Common myeloid progenitor, CD34-positive (primary cell): ENCODE data around the gene EXD1.
"Not testable (repeated sequence)": the region's sequence is repeated elsewhere in the genome, so short reads cannot be mapped to it uniquely, and the experiment has no call there.

ENCODE experiments used
- CTCF ChIA-PET: fragments of 350-600 bp; sonication (Branson Sonifier 250); formaldehyde crosslinking; loops from one replicate; lab custom pipeline; 2021; ENCODE audit warnings: antibody characterized with exemption; lab: Charles Lee
- POLR2A ChIA-PET: fragments of 350-600 bp; sonication (Branson Sonifier 250); formaldehyde crosslinking; loops from one replicate; lab custom pipeline; 2021; ENCODE audit warnings: antibody characterized with exemption; lab: Charles Lee
- DNase-seq, 3 donors: peaks; one replicate each; pipeline versions ENCODE4 v3.0.0 to v3.0.0-alpha.2; 2013
- H3K27ac ChIP-seq, 2 experiments: 1 replicate in 1 of 2; 2 replicates in 1 of 2; pipeline ENCODE4 v1.7.0; 2013; ENCODE audit warnings: inconsistent platforms in 2 of 2, low read length in 2 of 2, mild to moderate bottlenecking in 2 of 2, low read depth in 1 of 2, moderate library complexity in 1 of 2; ENCODE audit not compliant: severe bottlenecking in 2 of 2, insufficient read depth in 1 of 2, poor library complexity in 1 of 2
- H3K27me3 ChIP-seq, 5 experiments: replicated peaks in 2 of 5; 1 replicate in 3 of 5; 2 replicates in 2 of 5; pipeline versions ENCODE4 v1.6.1 to v1.7.0; 2013; ENCODE audit warnings: low read length in 4 of 5, mild to moderate bottlenecking in 2 of 5, moderate library complexity in 2 of 5, inconsistent platforms in 1 of 5; ENCODE audit not compliant: insufficient read depth in 5 of 5, control insufficient read depth in 4 of 5
- H3K36me3 ChIP-seq, 4 experiments: 1 replicate in 2 of 4; 2 replicates in 2 of 4; pipeline versions ENCODE4 v1.6.1 to v1.7.0; 2013; ENCODE audit warnings: low read length in 3 of 4, control low read depth in 1 of 4, mild to moderate bottlenecking in 1 of 4; ENCODE audit not compliant: control insufficient read depth in 4 of 4, insufficient read depth in 4 of 4
- H3K4me1 ChIP-seq, 4 experiments: 1 replicate in 3 of 4; 2 replicates in 1 of 4; pipeline versions ENCODE4 v1.6.1 to v1.7.1; 2013; ENCODE audit warnings: low read length in 3 of 4, mild to moderate bottlenecking in 3 of 4, control low read depth in 1 of 4, inconsistent platforms in 1 of 4, moderate library complexity in 1 of 4; ENCODE audit not compliant: control insufficient read depth in 4 of 4, insufficient read depth in 4 of 4; ENCODE audit errors: control extremely low read depth in 1 of 4
- H3K4me3 ChIP-seq, 7 experiments: 1 replicate in 4 of 7; 2 replicates in 3 of 7; pipeline versions ENCODE4 v1.5.1 to v1.7.0; 2013; ENCODE audit warnings: mild to moderate bottlenecking in 7 of 7, low read length in 6 of 7, moderate library complexity in 6 of 7, inconsistent platforms in 2 of 7, low read depth in 2 of 7, control low read depth in 1 of 7; ENCODE audit not compliant: insufficient read depth in 4 of 7, control insufficient read depth in 1 of 7; ENCODE audit errors: extremely low read depth in 1 of 7
- H3K9me3 ChIP-seq, 5 experiments: 1 replicate in 4 of 5; 2 replicates in 1 of 5; pipeline versions ENCODE4 v1.6.1 to v1.7.1; 2013; ENCODE audit warnings: low read length in 4 of 5, mild to moderate bottlenecking in 2 of 5, inconsistent platforms in 1 of 5, low read depth in 1 of 5, moderate library complexity in 1 of 5; ENCODE audit not compliant: control insufficient read depth in 4 of 5, insufficient read depth in 2 of 5; ENCODE audit errors: control extremely low read depth in 1 of 5
- WGBS: methylation state at CpG from one replicate; pipeline ENCODE4 v1.1.5; 2013; ENCODE audit not compliant: insufficient coverage; 5-methylcytosine and 5-hydroxymethylcytosine counted together

Gene EXD1

GRCh38 chr15:41254560-41254959 is 24.0 kb upstream of the EXD1 start:
- Histone ChIP-seq H3K27me3 (no peaks in the 10 kb centered on the region), H3K27ac (no peak overlapping the region), H3K4me3 (no peak overlapping the region), H3K9me3 (no peaks in the 10 kb centered on the region), H3K36me3 (peaks cover 2 to 9% (median 9%) of the 10 kb centered on the region in 4 experiments), H3K4me1 (peaks cover 6 to 18% (median 11%) of the 10 kb centered on the region in 4 experiments)
- ChIA-PET POLR2A (no interaction called here), CTCF (no interaction called here)
- WGBS = 50% methylated on average over 2 of the region's 4 CpGs
- peak in 1 of 3 donors; percentile 21 for DNase-seq

GRCh38 chr15:41251411-41251810 is 20.9 kb upstream of the EXD1 start:
- H3K36me3 ChIP-seq = peaks cover 0 to 5% (median 3%) of the 10 kb centered on the region in 4 experiments
- H3K9me3 ChIP-seq = no peaks in the 10 kb centered on the region
- ChIA-PET CTCF (interaction anchor here (0.6 kb wide), 1 partner anchor 67 kb away, joined by 3 read pairs; no protein-coding TSS in a partner anchor), POLR2A (no interaction called here)
- 100% methylated on average over 5 of the region's 5 CpGs for WGBS
- DNase-seq = no peak
- no peak overlapping the region for H3K4me3 ChIP-seq
- no peaks in the 10 kb centered on the region for H3K27me3 ChIP-seq
- H3K27ac ChIP-seq = no peak overlapping the region
- peaks cover 0 to 5% (median 1%) of the 10 kb centered on the region in 4 experiments for H3K4me1 ChIP-seq

GRCh38 chr15:41250745-41251144 is 20.2 kb upstream of the EXD1 start:
- 100% methylated on average over 4 of the region's 8 CpGs for WGBS
- H3K27me3 ChIP-seq, H3K4me1 ChIP-seq, H3K27ac ChIP-seq, DNase-seq, POLR2A ChIA-PET, H3K36me3 ChIP-seq, H3K9me3 ChIP-seq, H3K4me3 ChIP-seq: not testable (repeated sequence)
- CTCF ChIA-PET = interaction anchor here (0.6 kb wide), 1 partner anchor 110 kb away, joined by 5 read pairs; no protein-coding TSS in a partner anchor

DNA sequence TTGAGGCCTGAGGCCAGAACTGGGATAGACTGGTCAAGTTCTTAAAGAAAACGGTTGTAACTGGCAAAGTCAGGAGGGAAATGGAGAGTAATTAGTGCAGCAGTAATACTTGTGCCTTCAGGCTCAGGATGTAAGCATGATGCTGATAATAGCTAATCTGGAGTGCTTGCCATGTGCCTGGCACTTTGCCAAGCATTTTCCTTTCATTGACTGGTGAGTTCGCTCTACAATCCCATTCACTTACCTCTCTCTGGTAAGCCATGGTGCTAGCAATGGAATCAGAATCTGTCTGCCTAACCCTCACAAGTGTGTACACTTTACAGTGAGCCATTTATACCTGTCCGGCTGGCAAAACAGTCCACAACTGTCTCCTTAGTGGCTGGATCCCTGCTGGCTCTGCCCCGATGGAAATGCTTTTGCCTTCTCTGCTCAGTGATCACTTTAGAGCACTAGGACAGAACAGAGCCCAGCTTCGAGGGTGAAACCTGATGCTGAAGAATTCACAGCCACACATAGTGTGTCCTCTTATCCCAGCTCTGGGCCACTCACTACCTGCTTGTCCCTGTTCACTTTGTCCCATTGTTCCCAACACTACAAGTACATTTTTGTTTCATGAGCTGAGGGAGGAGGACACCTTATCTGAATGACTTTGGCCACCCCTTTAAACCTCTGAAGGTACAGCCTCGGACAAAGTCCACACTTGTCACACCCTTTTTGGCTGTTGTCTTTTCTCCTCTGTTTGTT is 10.8 kb upstream of the EXD1 start:
- POLR2A ChIA-PET = interaction anchor here (1.1 kb wide), 1 partner anchor 10 kb away, joined by 4 read pairs; the partner anchor contains the start of genes CHP1 and EXD1
- DNase-seq = peak; percentile 76 to 86 (median 79)
- CTCF ChIA-PET = interaction anchor here (0.6 to 0.8 kb wide), 2 partner anchors 49 to 539 kb away, joined by 3 read pairs; no protein-coding TSS in a partner anchor
- Histone ChIP-seq H3K27me3 (no peaks in the 10 kb centered on the region), H3K4me1 (peaks cover 0 to 14% (median 0%) of the 10 kb centered on the region in 4 experiments), H3K9me3 (no peaks in the 10 kb centered on the region), H3K27ac (no peak overlapping the region), H3K4me3 (no peak overlapping the region), H3K36me3 (peaks cover 0 to 12% (median 4%) of the 10 kb centered on the region in 4 experiments)
- WGBS = 63% methylated on average over 6 of the region's 6 CpGs

DNA sequence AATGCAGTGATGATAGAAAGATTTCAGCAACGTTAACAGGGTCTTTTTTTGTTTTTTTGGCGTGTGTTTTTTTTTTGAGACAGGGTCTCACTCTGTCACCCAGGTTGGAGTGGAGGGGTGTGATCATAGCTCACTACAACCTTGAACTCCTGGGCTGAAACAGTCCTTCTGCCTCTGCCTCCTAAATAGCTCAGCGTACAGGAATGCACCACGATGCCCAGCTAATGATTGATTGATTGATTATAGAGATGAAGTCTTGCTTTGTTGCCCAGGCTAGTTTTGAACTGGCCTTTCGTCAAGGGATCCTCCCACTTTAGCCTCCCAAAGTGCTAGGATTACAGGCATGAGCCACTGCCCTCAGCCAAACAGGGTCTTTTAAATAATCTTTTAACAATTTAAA is 7.5 kb upstream of the EXD1 start:
- Histone ChIP-seq H3K9me3 (no peaks in the 10 kb centered on the region), H3K4me3 (no peak overlapping the region), H3K4me1 (peaks cover 0 to 14% (median 0%) of the 10 kb centered on the region in 4 experiments), H3K36me3 (peaks cover 0 to 9% (median under 1%) of the 10 kb centered on the region in 4 experiments), H3K27ac (no peak overlapping the region), H3K27me3 (no peaks in the 10 kb centered on the region)
- CTCF ChIA-PET = interaction anchor here (0.5 to 3.2 kb wide), 2 partner anchors 10 to 14 kb away, joined by 3 to 8 read pairs; no protein-coding TSS in a partner anchor
- POLR2A ChIA-PET = no interaction called here
- DNase-seq = no peak
- 80% methylated on average over 2 of the region's 5 CpGs for WGBS

- H3K4me1 ChIP-seq = peaks cover 3 to 17% (median 12%) of the 10 kb centered on the region in 4 experiments
- H3K36me3 ChIP-seq = peaks cover 0 to 2% (median 0%) of the 10 kb centered on the region in 4 experiments
- H3K4me3 ChIP-seq = no peak overlapping the region
- H3K27me3 ChIP-seq = no peaks in the 10 kb centered on the region
- DNase-seq = no peak
- no peak overlapping the region for H3K27ac ChIP-seq
- H3K9me3 ChIP-seq = no peaks in the 10 kb centered on the region
- ChIA-PET CTCF (interaction anchor here (3.2 kb wide), 1 partner anchor 12 kb away, joined by 8 read pairs; no protein-coding TSS in a partner anchor), POLR2A (interaction anchor here (0.9 kb wide), 1 partner anchor 23 kb away, joined by 4 read pairs; no protein-coding TSS in a partner anchor)
These were observed 5.4 kb upstream of the EXD1 start for GRCh38 chr15:41235929-41236328.

GRCh38 chr15:41235228-41235627 is 4.7 kb upstream of the EXD1 start:
- peaks cover 7 to 23% (median 13%) of the 10 kb centered on the region in 4 experiments for H3K4me1 ChIP-seq
- H3K4me3 ChIP-seq, H3K36me3 ChIP-seq, H3K27me3 ChIP-seq, H3K27ac ChIP-seq, DNase-seq, H3K9me3 ChIP-seq, POLR2A ChIA-PET: not testable (repeated sequence)
- CTCF ChIA-PET = interaction anchor here (1.0 kb wide), 1 partner anchor 14 kb away, joined by 5 read pairs; no protein-coding TSS in a partner anchor
- WGBS = 100% methylated on average over 2 of the region's 5 CpGs
